ENCODE data around the gene VAV3.

VAV3 gene

GRCh38 chr1:107976836-107977235 lies 11.9 kb upstream of the VAV3 start:
- TF ChIP-seq, protein P1, sequence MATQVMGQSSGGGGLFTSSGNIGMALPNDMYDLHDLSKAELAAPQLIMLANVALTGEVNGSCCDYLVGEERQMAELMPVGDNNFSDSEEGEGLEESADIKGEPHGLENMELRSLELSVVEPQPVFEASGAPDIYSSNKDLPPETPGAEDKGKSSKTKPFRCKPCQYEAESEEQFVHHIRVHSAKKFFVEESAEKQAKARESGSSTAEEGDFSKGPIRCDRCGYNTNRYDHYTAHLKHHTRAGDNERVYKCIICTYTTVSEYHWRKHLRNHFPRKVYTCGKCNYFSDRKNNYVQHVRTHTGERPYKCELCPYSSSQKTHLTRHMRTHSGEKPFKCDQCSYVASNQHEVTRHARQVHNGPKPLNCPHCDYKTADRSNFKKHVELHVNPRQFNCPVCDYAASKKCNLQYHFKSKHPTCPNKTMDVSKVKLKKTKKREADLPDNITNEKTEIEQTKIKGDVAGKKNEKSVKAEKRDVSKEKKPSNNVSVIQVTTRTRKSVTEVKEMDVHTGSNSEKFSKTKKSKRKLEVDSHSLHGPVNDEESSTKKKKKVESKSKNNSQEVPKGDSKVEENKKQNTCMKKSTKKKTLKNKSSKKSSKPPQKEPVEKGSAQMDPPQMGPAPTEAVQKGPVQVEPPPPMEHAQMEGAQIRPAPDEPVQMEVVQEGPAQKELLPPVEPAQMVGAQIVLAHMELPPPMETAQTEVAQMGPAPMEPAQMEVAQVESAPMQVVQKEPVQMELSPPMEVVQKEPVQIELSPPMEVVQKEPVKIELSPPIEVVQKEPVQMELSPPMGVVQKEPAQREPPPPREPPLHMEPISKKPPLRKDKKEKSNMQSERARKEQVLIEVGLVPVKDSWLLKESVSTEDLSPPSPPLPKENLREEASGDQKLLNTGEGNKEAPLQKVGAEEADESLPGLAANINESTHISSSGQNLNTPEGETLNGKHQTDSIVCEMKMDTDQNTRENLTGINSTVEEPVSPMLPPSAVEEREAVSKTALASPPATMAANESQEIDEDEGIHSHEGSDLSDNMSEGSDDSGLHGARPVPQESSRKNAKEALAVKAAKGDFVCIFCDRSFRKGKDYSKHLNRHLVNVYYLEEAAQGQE (IDR thresholded peaks at IDR 0.05; ENCODE audit: insufficient replicate concordance, low read depth), result no peak
- no peak for TF ChIP-seq POLR2AphosphoS5 (IDR thresholded peaks at IDR 0.05; ENCODE audit: low read depth)
- no peak for TF ChIP-seq GABPA (IDR thresholded peaks at IDR 0.05; ENCODE audit: low read depth)
- TF ChIP-seq SPI1 (IDR thresholded peaks at IDR 0.05; ENCODE audit: borderline replicate concordance, low read depth), result no peak
- TF ChIP-seq CTCF (IDR thresholded peaks at IDR 0.05; ENCODE audit: insufficient read depth, low read length), result no peak
- no peak overlapping the region for H3K4me3 ChIP-seq (replicated peaks; ENCODE audit: insufficient read depth, low read length)
- no peak overlapping the region for H3K27ac ChIP-seq (replicated peaks)
- DNase-seq (ENCODE audit: low read depth in 1 of 2, low spot score in 1 of 2), result no peak
- no peaks in the 10 kb centered on the region for H3K27me3 ChIP-seq (ENCODE audit: insufficient read depth, poor library complexity, severe bottlenecking)

GRCh38 chr1:107976431-107976830 lies 11.5 kb upstream of the VAV3 start:
- no peak for DNase-seq (ENCODE audit: low read depth in 1 of 2, low spot score in 1 of 2)
- Histone ChIP-seq H3K27me3 (ENCODE audit: insufficient read depth, poor library complexity, severe bottlenecking) (no peaks in the 10 kb centered on the region), H3K27ac (replicated peaks) (no peak overlapping the region), H3K4me3 (replicated peaks; ENCODE audit: insufficient read depth, low read length) (no peak overlapping the region)
- TF ChIP-seq GABPA (IDR thresholded peaks at IDR 0.05; ENCODE audit: low read depth) (no peak), CTCF (IDR thresholded peaks at IDR 0.05; ENCODE audit: insufficient read depth, low read length) (no peak), POLR2AphosphoS5 (IDR thresholded peaks at IDR 0.05; ENCODE audit: low read depth) (no peak)
- TF ChIP-seq, protein P1 (IDR thresholded peaks at IDR 0.05; ENCODE audit: insufficient replicate concordance, low read depth), result no peak

DNA sequence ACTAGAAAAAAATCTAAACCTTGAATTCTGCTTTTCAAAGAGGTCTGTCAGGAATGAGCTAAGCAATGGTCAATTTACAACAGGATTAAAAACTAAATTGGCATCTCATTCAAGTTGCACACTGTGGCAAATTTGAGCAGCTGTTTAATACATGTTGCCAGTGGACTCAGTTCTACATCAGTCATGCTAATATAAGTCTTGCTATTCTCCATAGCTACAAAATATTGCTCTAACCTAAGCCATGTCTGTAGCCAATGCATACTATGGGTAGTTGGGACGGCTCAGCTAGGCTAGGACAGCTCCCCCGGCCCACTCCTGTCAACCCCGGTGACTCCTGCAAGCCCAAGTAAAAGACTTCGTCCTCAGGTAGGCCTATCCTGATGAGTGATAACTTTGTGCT lies 10.9 kb upstream of the VAV3 start:
- H3K27me3 ChIP-seq (ENCODE audit: insufficient read depth, poor library complexity, severe bottlenecking), result no peaks in the 10 kb centered on the region
- H3K27ac ChIP-seq (replicated peaks), result no peak overlapping the region
- no peak for DNase-seq (ENCODE audit: low read depth in 1 of 2, low spot score in 1 of 2)
- TF ChIP-seq, protein P1 (IDR thresholded peaks at IDR 0.05; ENCODE audit: insufficient replicate concordance, low read depth), result no peak
- TF ChIP-seq CTCF (IDR thresholded peaks at IDR 0.05; ENCODE audit: insufficient read depth, low read length) (no peak), POLR2AphosphoS5 (IDR thresholded peaks at IDR 0.05; ENCODE audit: low read depth) (no peak), GABPA (IDR thresholded peaks at IDR 0.05; ENCODE audit: low read depth) (no peak), SPI1 (IDR thresholded peaks at IDR 0.05; ENCODE audit: borderline replicate concordance, low read depth) (no peak)
- no peak overlapping the region for H3K4me3 ChIP-seq (replicated peaks; ENCODE audit: insufficient read depth, low read length)
